GM12874 (cell line): Measurements from ENCODE around the gene GALNS.

Source experiments
- TF ChIP-seq, protein P1 (sequence below): IDR thresholded peaks from 2 replicates; pipeline ENCODE4 v1.5.1; 2011; ENCODE audit warnings: low read depth, mild to moderate bottlenecking, control low read depth, low read length, moderate library complexity; ENCODE audit not compliant: insufficient read depth

Gene GALNS

DNA sequence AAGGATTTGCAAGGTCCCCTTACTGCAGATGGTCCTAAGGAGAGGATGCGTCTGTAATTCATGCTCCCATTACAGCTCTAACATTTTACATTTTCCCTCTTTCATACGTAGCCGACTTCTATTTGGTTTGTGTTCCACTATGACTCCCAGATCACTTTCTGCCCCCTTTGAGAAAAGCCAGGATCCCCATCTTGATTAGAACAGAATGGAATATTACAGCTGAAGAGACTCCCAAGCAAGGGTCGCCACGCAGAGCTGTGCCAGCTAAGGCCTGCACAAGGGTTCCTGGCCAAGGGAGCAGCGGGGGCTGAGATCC lies 56.5 kb downstream of the GALNS start:
- TF ChIP-seq, protein P1, sequence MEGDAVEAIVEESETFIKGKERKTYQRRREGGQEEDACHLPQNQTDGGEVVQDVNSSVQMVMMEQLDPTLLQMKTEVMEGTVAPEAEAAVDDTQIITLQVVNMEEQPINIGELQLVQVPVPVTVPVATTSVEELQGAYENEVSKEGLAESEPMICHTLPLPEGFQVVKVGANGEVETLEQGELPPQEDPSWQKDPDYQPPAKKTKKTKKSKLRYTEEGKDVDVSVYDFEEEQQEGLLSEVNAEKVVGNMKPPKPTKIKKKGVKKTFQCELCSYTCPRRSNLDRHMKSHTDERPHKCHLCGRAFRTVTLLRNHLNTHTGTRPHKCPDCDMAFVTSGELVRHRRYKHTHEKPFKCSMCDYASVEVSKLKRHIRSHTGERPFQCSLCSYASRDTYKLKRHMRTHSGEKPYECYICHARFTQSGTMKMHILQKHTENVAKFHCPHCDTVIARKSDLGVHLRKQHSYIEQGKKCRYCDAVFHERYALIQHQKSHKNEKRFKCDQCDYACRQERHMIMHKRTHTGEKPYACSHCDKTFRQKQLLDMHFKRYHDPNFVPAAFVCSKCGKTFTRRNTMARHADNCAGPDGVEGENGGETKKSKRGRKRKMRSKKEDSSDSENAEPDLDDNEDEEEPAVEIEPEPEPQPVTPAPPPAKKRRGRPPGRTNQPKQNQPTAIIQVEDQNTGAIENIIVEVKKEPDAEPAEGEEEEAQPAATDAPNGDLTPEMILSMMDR, result no peak

DNA sequence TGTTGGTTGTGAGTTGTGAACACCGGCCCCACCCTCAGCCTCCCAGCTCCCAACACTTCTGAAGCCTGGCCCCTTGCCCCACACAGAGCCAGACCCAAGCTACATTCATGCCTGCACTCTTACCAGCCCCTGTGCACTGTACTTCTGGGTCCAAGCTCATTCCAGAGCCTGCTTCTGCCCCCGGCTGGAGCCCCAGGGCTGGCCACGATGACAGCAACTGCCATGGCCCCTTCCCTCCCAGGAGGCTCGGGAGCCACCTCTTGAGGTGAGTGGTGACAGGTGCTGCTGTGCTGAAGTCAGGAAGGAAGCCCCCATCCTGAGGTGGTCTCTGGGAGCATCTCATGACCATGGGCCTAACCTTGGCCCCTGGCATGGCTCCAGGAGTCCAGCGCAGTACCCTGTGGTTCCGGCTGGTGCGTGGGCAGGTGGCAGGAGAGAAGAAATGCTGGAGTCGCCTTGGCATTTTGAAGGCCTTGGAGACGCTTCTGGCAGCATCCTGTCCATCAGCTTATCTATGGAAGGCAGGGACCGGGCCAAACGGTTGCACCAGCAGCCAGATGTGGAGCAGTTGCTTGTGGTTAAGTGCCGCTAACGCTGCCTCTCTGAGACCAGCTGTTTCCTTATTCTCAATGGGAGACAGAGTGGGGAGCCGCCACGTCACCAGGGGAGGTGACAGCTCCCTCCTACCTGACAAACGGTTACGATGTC lies 57.0 kb downstream of the GALNS start:
- TF ChIP-seq, protein P1, result no peak

DNA sequence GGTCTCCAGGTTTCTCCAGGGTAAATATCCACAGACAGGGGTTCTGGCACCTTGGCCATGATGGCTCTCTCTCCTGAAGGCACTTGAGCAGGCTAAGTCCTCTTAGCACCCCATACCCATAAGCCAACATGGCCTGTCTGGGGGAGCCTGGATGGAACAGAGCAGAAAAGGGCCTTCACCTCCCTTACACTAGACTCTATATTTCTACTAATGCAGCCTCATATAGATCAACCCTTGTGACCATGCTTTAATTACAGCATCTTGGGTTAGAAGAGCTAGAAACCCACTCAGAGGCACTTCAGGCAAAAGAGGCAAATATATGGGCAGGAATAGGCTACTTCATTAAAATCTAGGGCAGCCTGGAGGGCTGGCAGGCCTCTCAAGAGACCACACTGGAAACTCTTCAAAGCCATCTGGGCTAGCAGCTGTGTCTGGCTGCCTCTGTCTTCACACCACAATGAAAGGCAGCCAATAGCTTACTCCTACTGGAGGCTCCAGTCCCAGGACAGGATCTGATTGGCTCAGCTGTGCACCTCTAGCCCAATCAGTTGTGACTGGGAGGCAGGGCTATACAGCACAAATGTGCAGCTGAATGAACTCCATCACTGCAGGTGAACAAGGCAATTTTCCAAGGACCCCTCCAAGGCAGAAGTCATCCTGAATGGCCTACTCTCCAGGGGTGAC lies 57.8 kb downstream of the GALNS start:
- TF ChIP-seq, protein P1, result no peak

DNA sequence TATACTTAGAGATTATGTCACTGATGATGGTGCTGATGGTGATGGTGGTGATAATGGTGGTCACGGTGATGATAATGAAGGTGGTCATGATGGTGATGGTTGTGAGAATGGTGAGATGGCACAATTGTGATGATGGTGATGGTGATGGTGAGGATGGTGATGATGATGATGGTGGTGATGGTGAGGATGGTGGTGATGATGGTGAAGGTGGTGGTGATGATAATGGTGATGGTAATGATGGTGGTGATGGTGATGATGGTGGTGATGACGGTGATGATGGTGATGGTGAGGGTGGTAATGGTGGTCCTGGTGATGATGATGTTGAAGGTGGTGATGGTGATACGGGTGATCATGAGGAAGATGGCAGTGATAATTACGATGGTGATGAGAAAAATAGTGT lies 58.7 kb downstream of the GALNS start:
- TF ChIP-seq, protein P1, result no peak

DNA sequence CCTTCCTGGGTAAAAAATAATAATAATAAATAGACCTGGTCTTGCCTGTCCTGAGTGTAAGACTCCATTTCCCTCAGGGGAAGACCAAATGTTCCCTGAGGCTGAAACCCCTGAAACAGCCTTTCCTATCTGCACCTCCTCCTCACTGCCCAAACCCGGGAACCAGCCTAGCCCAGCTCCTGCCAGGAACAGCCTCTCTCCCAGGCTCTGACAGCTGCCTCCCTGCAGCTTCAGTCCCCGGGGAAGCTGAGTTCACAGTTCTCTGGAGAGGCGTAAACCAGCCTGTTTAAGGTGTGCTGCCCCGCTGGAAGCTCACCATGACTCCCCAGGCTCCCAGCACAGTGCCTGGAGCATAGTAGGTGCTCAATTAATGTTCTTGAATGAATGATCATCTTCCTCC lies 60.5 kb downstream of the GALNS start:
- TF ChIP-seq, protein P1, result no peak

DNA sequence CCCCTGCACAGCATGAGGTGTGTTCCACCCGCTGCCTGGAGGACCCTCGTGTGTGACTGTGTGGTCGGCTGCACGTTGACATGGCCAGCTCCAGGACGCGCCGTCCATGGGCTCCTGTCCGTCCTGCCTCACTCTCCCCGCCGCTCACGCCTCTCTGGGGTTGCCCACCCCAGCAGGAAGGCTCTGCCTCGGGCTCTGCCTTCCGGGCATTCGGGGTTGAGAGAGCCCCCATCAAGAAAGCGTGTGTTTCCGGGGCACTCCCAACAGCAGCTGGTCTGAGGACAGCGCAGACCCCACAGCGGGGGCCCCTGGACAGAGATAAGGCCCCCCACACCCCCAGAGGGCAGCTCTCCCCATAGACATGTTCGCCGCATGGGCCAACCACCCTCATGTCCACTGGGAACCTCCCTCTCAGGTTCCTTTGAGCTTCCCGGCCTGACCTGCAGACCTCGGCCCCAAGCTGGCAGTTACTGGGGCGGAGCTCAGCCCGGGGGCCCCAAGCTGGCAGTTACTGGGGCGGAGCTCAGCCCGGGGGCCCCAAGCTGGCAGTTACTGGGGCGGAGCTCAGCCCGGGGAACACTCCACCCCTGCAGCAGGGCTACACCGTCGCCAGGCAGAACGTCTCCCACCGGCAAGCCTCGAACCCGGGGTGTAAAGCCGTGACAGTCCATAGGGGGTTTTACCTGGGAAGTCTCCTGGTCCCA lies 63.3 kb downstream of the GALNS start:
- TF ChIP-seq, protein P1, result no peak

DNA sequence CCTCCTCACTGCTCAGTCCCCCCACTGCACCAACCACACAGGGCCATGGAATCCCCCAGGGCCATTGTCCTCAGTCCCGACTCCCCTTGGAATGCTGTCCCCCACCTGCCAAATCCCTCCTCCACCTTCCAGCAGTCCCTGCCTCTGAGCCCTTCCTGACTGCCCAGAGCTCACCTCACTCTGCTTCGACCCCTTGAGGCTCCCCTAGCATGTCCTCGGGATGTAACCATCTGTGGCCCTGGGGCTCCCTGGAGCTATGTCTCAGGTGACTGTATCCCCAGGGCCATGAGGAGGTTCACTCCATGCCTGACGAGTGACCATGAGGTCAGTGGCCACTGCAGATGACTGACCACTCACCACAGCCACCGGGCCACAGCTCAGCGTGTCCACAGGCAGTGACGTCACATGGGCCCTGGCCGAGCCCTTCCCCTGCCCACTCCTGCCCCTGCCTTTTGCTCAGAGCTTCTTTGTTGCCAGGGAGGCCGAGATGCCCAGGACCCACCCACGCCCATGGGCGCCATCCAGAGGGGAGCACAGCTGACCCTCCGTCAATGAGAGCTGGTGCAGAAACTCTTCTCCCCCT lies 64.0 kb downstream of the GALNS start:
- TF ChIP-seq, protein P1, result no peak
